Trophoblast cell (in vitro differentiated cells and primary cell): ENCODE measurements around the gene MAML3.

Source experiments
- DNase-seq, 2 donors: peaks; one replicate each; pipeline ENCODE4 v3.0.0-alpha.2; 2016
- H2AFZ ChIP-seq: 2 replicates; pipeline ENCODE4 v1.6.1; 2013; ENCODE audit warnings: low read length, moderate library complexity, mild to moderate bottlenecking; ENCODE audit not compliant: insufficient read depth, poor library complexity
- H2AK5ac ChIP-seq: 2 replicates; pipeline ENCODE4 v1.6.1; 2013; ENCODE audit warnings: mild to moderate bottlenecking, low read length
- H2BK120ac ChIP-seq: 2 replicates; pipeline ENCODE4 v1.6.1; 2013; ENCODE audit warnings: low read length, mild to moderate bottlenecking, moderate library complexity; ENCODE audit not compliant: insufficient read depth, poor library complexity
- H2BK12ac ChIP-seq: 2 replicates; pipeline ENCODE4 v1.6.1; 2013; ENCODE audit warnings: mild to moderate bottlenecking, low read length, moderate library complexity
- H2BK5ac ChIP-seq: 2 replicates; pipeline ENCODE4 v1.6.1; 2013; ENCODE audit warnings: low read length, low read depth, moderate library complexity, mild to moderate bottlenecking; ENCODE audit not compliant: poor library complexity
- H3K14ac ChIP-seq: 2 replicates; pipeline ENCODE4 v1.6.1; 2013; ENCODE audit warnings: mild to moderate bottlenecking, low read length
- H3K18ac ChIP-seq: 2 replicates; pipeline ENCODE4 v1.6.1; 2013; ENCODE audit warnings: mild to moderate bottlenecking, low read length
- H3K23ac ChIP-seq: 2 replicates; pipeline ENCODE4 v1.6.1; 2013; ENCODE audit warnings: low read length
- H3K27ac ChIP-seq: 2 replicates; pipeline ENCODE4 v1.5.1; 2013; ENCODE audit warnings: low read depth, mild to moderate bottlenecking, inconsistent platforms, low read length, moderate library complexity
- H3K27me3 ChIP-seq: 2 replicates; pipeline ENCODE4 v1.6.1; 2013; ENCODE audit warnings: inconsistent platforms, mild to moderate bottlenecking, low read length, moderate library complexity; ENCODE audit not compliant: insufficient read depth
- H3K36me3 ChIP-seq, 2 experiments: 1 replicate in 1 of 2; 2 replicates in 1 of 2; pipeline ENCODE4 v1.6.1; 2013; ENCODE audit warnings: low read length in 2 of 2, mild to moderate bottlenecking in 2 of 2, moderate library complexity in 1 of 2; ENCODE audit not compliant: insufficient read depth in 2 of 2, control insufficient read depth in 1 of 2
- H3K4ac ChIP-seq: 2 replicates; pipeline ENCODE4 v1.6.1; 2013; ENCODE audit warnings: low read depth, mild to moderate bottlenecking, low read length, moderate library complexity
- H3K4me1 ChIP-seq, 2 experiments: 1 replicate in 1 of 2; 2 replicates in 1 of 2; pipeline ENCODE4 v1.6.1; 2013; ENCODE audit warnings: low read length in 2 of 2, mild to moderate bottlenecking in 2 of 2, moderate library complexity in 1 of 2; ENCODE audit not compliant: insufficient read depth in 2 of 2, control insufficient read depth in 1 of 2
- H3K4me2 ChIP-seq: 2 replicates; pipeline ENCODE4 v1.6.1; 2013; ENCODE audit warnings: inconsistent platforms, mild to moderate bottlenecking, low read length, moderate library complexity
- H3K4me3 ChIP-seq: 2 replicates; pipeline ENCODE4 v1.5.1; 2013; ENCODE audit warnings: mild to moderate bottlenecking, low read depth, low read length, inconsistent platforms
- H3K79me1 ChIP-seq: one replicate; pipeline ENCODE4 v1.6.1; 2013; ENCODE audit warnings: low read length
- H3K79me2 ChIP-seq: 2 replicates; pipeline ENCODE4 v1.6.1; 2013; ENCODE audit warnings: low read length, mild to moderate bottlenecking; ENCODE audit not compliant: control insufficient read depth, insufficient read depth, poor library complexity
- H3K9ac ChIP-seq: 2 replicates; pipeline ENCODE4 v1.6.1; 2013; ENCODE audit warnings: mild to moderate bottlenecking, low read length
- H3K9me3 ChIP-seq: 2 replicates; pipeline ENCODE4 v1.6.1; 2013; ENCODE audit warnings: low read depth, mild to moderate bottlenecking, control low read depth, inconsistent platforms, low read length; ENCODE audit not compliant: insufficient read depth
- H4K12ac ChIP-seq: 2 replicates; pipeline ENCODE4 v1.6.1; 2013; ENCODE audit warnings: low read depth, mild to moderate bottlenecking, low read length, moderate library complexity
- H4K8ac ChIP-seq: 2 replicates; pipeline ENCODE4 v1.6.1; 2013; ENCODE audit warnings: low read depth, mild to moderate bottlenecking, low read length, moderate library complexity
- H4K91ac ChIP-seq: one replicate; pipeline ENCODE4 v1.6.1; 2013; ENCODE audit warnings: low read depth, mild to moderate bottlenecking, low read length, moderate library complexity
- WGBS: extraction: QIAGEN DNeasy Blood & Tissue Kit; methylation state at CpG from one replicate; pipeline ENCODE4 v1.1.7; 2013; ENCODE audit warnings: missing lambda C conversion rate; ENCODE audit not compliant: insufficient read length, insufficient coverage; ENCODE audit errors: extremely low coverage; 5-methylcytosine and 5-hydroxymethylcytosine counted together

The MAML3 gene

DNA sequence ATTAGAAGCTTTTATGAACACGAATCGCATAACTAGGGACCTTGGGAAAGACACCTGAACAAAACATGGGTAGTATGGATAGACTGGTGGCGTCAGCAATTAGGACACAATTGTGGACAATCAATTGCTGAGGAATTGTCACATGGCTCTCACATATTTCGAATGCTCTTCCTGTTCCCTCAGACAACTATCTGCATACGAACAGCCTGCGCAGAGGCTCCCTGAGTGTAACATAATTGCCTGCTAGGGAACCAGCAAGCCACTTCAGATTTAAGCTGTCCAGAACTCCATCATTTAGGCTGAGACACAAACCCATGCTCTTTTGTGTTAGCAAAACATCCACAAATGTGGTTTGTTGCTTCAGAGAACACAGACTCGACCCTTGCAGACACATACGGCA lies 327.6 kb downstream of the MAML3 start:
- Histone ChIP-seq H4K8ac (no peak overlapping the region), H3K79me1 (no peaks in the 10 kb centered on the region), H3K79me2 (no peaks in the 10 kb centered on the region), H3K4me2 (no peak overlapping the region), H3K36me3 (peaks cover 0 to 2% of the 10 kb centered on the region in 2 experiments), H3K4me1 (peaks cover 0 to 2% of the 10 kb centered on the region in 2 experiments), H2AFZ (no peak overlapping the region), H3K23ac (peak overlapping the region; percentile 41), H3K27me3 (no peaks in the 10 kb centered on the region), H3K4ac (no peak overlapping the region), H3K18ac (no peak overlapping the region), H2BK5ac (no peak overlapping the region), H4K91ac (no peak overlapping the region), H2BK12ac (no peak overlapping the region), H4K12ac (no peak overlapping the region), H3K9me3 (peaks cover 2% of the 10 kb centered on the region), H3K27ac (no peak overlapping the region), H2BK120ac (no peak overlapping the region), H3K14ac (no peak overlapping the region), H2AK5ac (no peak overlapping the region), H3K9ac (no peak overlapping the region), H3K4me3 (no peak overlapping the region)
- no CpG with 5 or more reads among the region's 8 CpGs for WGBS
- DNase-seq = no peak

DNA sequence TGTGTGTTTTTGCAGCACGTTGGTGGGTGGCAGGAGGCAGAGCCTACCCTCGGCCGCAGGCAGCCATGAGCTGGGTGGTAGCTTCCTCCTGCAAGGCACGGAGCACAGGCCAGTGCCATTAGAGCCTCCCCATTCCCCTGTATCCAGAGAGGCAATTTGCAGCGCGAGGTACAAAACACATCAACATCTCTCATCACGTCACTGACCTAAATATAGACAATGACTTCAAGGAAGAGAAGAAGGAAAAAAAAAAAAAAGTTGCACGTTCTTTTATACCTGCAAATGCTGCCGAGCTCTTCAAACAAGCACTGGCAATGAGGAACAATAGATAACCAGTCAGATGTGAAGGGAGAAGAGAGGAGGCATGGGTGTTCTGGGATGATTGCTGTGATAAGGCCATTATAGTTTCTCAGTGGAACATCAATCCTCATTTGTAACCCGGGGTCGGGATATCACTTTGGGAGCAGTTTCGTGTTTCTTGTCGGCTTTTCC lies 328.4 kb downstream of the MAML3 start:
- H3K18ac ChIP-seq = no peak overlapping the region
- no peak overlapping the region for H3K4me2 ChIP-seq
- H3K4me1 ChIP-seq = peaks cover 0 to 2% of the 10 kb centered on the region in 2 experiments
- H2BK120ac ChIP-seq = no peak overlapping the region
- no peak overlapping the region for H2BK5ac ChIP-seq
- no peak overlapping the region for H2AK5ac ChIP-seq
- no peak overlapping the region for H3K4ac ChIP-seq
- H3K4me3 ChIP-seq = no peak overlapping the region
- H4K8ac ChIP-seq = no peak overlapping the region
- no peaks in the 10 kb centered on the region for H3K27me3 ChIP-seq
- no peaks in the 10 kb centered on the region for H3K79me1 ChIP-seq
- H2AFZ ChIP-seq = no peak overlapping the region
- H3K9ac ChIP-seq = no peak overlapping the region
- no peak overlapping the region for H2BK12ac ChIP-seq
- peaks cover 2% of the 10 kb centered on the region for H3K9me3 ChIP-seq
- no peaks in the 10 kb centered on the region for H3K79me2 ChIP-seq
- no peak overlapping the region for H3K23ac ChIP-seq
- H3K14ac ChIP-seq = no peak overlapping the region
- no CpG with 5 or more reads among the region's 13 CpGs for WGBS
- no peak overlapping the region for H3K27ac ChIP-seq
- no peak overlapping the region for H4K12ac ChIP-seq
- H4K91ac ChIP-seq = no peak overlapping the region
- H3K36me3 ChIP-seq = peaks cover 0 to 2% of the 10 kb centered on the region in 2 experiments
- DNase-seq = no peak

DNA sequence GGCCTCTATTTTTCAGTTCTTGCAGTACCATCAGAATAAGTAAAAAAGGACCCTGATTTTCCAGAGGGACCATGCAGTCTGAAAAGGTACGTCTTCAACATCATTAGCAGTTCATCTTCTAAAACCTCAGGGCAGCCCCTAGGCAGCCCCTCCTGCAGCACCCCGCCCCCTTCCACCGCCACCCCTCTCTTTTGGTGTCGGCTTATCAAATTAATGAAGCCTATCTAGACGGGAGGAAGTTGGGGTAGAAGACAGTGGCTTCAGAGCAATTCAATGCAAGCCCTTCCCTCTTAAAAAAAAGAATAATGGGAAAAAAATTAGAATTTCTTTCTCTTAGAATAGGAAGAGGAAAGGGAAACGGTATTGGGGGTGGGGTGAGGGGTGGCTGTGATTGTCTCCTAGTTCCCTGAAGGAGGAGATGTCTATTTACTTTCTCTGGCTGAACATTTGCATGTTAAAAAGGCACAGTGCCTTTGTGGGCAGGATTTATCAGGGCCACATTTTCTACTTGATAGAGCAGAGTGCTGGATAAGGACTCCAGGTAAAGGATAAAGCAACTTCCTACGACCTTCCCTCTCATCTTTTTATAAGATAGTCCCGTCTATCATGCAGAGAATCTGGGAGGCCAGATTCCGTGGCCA lies 329.0 kb downstream of the MAML3 start:
- H3K4me2 ChIP-seq = no peak overlapping the region
- H3K23ac ChIP-seq = no peak overlapping the region
- H3K4ac ChIP-seq = no peak overlapping the region
- no peak overlapping the region for H3K27ac ChIP-seq
- peaks cover 0 to 2% of the 10 kb centered on the region in 2 experiments for H3K4me1 ChIP-seq
- no peak overlapping the region for H3K18ac ChIP-seq
- H4K8ac ChIP-seq = no peak overlapping the region
- H2AFZ ChIP-seq = no peak overlapping the region
- H4K91ac ChIP-seq = no peak overlapping the region
- peaks cover 2% of the 10 kb centered on the region for H3K9me3 ChIP-seq
- H3K79me2 ChIP-seq = no peaks in the 10 kb centered on the region
- no peaks in the 10 kb centered on the region for H3K79me1 ChIP-seq
- H2BK5ac ChIP-seq = no peak overlapping the region
- H2BK12ac ChIP-seq = no peak overlapping the region
- no CpG with 5 or more reads among the region's 9 CpGs for WGBS
- H3K27me3 ChIP-seq = no peaks in the 10 kb centered on the region
- H2AK5ac ChIP-seq = no peak overlapping the region
- no peak overlapping the region for H2BK120ac ChIP-seq
- H3K36me3 ChIP-seq = peaks cover 0 to 2% of the 10 kb centered on the region in 2 experiments
- no peak overlapping the region for H3K4me3 ChIP-seq
- H3K14ac ChIP-seq = no peak overlapping the region
- no peak for DNase-seq
- no peak overlapping the region for H4K12ac ChIP-seq
- no peak overlapping the region for H3K9ac ChIP-seq

DNA sequence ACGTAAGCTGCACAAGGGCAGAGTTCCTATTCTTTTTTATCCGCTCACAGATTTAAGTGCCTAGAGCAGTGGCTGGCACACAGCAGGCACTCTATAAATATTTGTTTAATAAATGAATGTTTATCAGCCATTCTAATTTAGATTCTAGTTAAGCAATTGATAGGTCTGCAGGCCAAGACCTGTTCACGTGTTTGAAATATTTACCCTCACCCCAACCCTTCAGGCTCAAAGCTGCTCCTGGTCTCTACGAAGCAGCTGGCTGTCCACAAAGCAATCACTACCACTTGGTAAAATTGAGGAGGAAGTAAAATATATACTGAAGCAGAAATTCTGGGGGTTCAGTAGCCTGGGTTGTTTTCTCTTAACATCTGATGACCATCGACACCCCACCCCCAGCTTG lies 330.2 kb downstream of the MAML3 start:
- WGBS = no CpG with 5 or more reads among the region's 5 CpGs

More for the DNA sequence above, 330.2 kb downstream of the MAML3 start:
- Histone ChIP-seq H3K36me3 (peaks cover 0 to 2% of the 10 kb centered on the region in 2 experiments), H3K27ac (no peak overlapping the region), H2BK12ac (no peak overlapping the region), H3K18ac (no peak overlapping the region), H2BK5ac (no peak overlapping the region), H2AK5ac (no peak overlapping the region), H2AFZ (no peak overlapping the region), H3K23ac (no peak overlapping the region), H4K8ac (no peak overlapping the region), H2BK120ac (no peak overlapping the region), H3K4me2 (no peak overlapping the region), H3K4ac (no peak overlapping the region), H3K9ac (no peak overlapping the region), H3K9me3 (peaks cover 2% of the 10 kb centered on the region), H3K4me1 (peaks cover 0 to 2% of the 10 kb centered on the region in 2 experiments), H3K27me3 (no peaks in the 10 kb centered on the region), H4K91ac (no peak overlapping the region), H4K12ac (no peak overlapping the region), H3K79me1 (no peaks in the 10 kb centered on the region), H3K4me3 (no peak overlapping the region), H3K79me2 (no peaks in the 10 kb centered on the region), H3K14ac (no peak overlapping the region)
- no peak for DNase-seq
